H1 (cell line): ENCODE data around the gene EHBP1. TPM values are rescaled to one million over a fixed set of nuclear protein-coding genes. Genes with fewer than 3 reads are reported as not detected.

Experiments
- CTCF ChIA-PET: fragments of 300-600 bp; sonication (Branson Sonifier 250); formaldehyde crosslinking; loops from one replicate; lab custom pipeline; 2021; ENCODE audit not compliant: partially characterized antibody; lab: Charles Lee
- POLR2A ChIA-PET: fragments of 300-600 bp; sonication (Branson Sonifier 250); formaldehyde crosslinking; loops from one replicate; lab custom pipeline; 2021; ENCODE audit warnings: inconsistent platforms; ENCODE audit not compliant: partially characterized antibody; lab: Charles Lee
- DNase-seq, 2 experiments: peaks; one replicate each; pipeline versions ENCODE4 v3.0.0 to v3.0.0-alpha.2; 2010 to 2022; ENCODE audit warnings: low spot score in 2 of 2, low read depth in 1 of 2, mixed read lengths in 1 of 2
- FAIRE-seq: peaks from 2 replicates; lab custom pipeline; 2011; peaks lifted over from hg19 to GRCh38; lab: Jason Lieb, UNC
- H2AFZ ChIP-seq: 2 replicates; pipeline ENCODE4 v1.8.1; 2012; ENCODE audit warnings: low read length, inconsistent platforms
- H2AK5ac ChIP-seq: 2 replicates; pipeline ENCODE4 v1.6.1; 2013; ENCODE audit warnings: low read depth, low read length
- H2BK120ac ChIP-seq: replicated peaks from 2 replicates; pipeline ENCODE3; 2013; ENCODE audit warnings: low read depth, low read length, inconsistent platforms
- H2BK12ac ChIP-seq: 2 replicates; pipeline ENCODE4 v1.6.1; 2013; ENCODE audit warnings: low read depth, low read length
- H2BK15ac ChIP-seq: 2 replicates; pipeline ENCODE4 v1.6.1; 2013; ENCODE audit warnings: low read length
- H2BK20ac ChIP-seq: 2 replicates; pipeline ENCODE4 v1.6.1; 2013; ENCODE audit warnings: low read length
- H2BK5ac ChIP-seq: 2 replicates; pipeline ENCODE4 v1.6.1; 2013; ENCODE audit warnings: low read depth, low read length
- H3K14ac ChIP-seq: 2 replicates; pipeline ENCODE4 v1.6.1; 2013; ENCODE audit warnings: inconsistent platforms; ENCODE audit not compliant: insufficient read length
- H3K18ac ChIP-seq: 2 replicates; pipeline ENCODE4 v1.6.1; 2013; ENCODE audit warnings: low read length; ENCODE audit errors: extremely low read depth
- H3K23ac ChIP-seq: 2 replicates; pipeline ENCODE4 v1.6.1; 2013; ENCODE audit warnings: inconsistent platforms; ENCODE audit not compliant: insufficient read length
- H3K23me2 ChIP-seq: 2 replicates; pipeline ENCODE4 v1.6.1; 2013; ENCODE audit warnings: low read depth, low read length
- H3K27ac ChIP-seq: 2 replicates; pipeline ENCODE4 v1.6.1; 2011; ENCODE audit warnings: low read depth, low read length, inconsistent platforms
- H3K27me3 ChIP-seq, 4 experiments: replicated peaks in 1 of 4; 1 replicate in 1 of 4; 2 replicates in 3 of 4; pipeline versions ENCODE4 v1.6.1 to v1.8.1; 2011 to 2013; ENCODE audit warnings: low read length in 3 of 4, mild to moderate bottlenecking in 3 of 4, inconsistent platforms in 2 of 4, mixed read lengths in 2 of 4, moderate library complexity in 1 of 4; ENCODE audit not compliant: control insufficient read depth in 3 of 4, insufficient read depth in 3 of 4; ENCODE audit errors: extremely low read depth in 1 of 4
- H3K36me3 ChIP-seq, 4 experiments: 2 replicates each; pipeline versions ENCODE4 v1.6.1 to v1.8.1; 2011 to 2013; ENCODE audit warnings: mild to moderate bottlenecking in 4 of 4, low read length in 3 of 4, moderate library complexity in 2 of 4, control low read depth in 1 of 4, inconsistent platforms in 1 of 4; ENCODE audit not compliant: insufficient read depth in 4 of 4, control insufficient read depth in 2 of 4
- H3K4ac ChIP-seq: replicated peaks from 2 replicates; pipeline ENCODE3; 2013; ENCODE audit warnings: low read length, low read depth, mixed read lengths, inconsistent platforms; ENCODE audit not compliant: insufficient read length
- H3K4me1 ChIP-seq, 4 experiments: replicated peaks in 1 of 4; 1 replicate in 1 of 4; 2 replicates in 3 of 4; pipeline versions ENCODE4 v1.6.1 to v1.8.1; 2011 to 2013; ENCODE audit warnings: low read length in 3 of 4, inconsistent platforms in 2 of 4, mixed read lengths in 1 of 4; ENCODE audit not compliant: insufficient read depth in 4 of 4, control insufficient read depth in 3 of 4
- H3K4me2 ChIP-seq, 2 experiments: 2 replicates each; pipeline versions ENCODE4 v1.6.1 to v1.8.1; 2011 to 2013; ENCODE audit warnings: low read depth in 2 of 2, low read length in 2 of 2, control low read depth in 1 of 2, inconsistent platforms in 1 of 2, mild to moderate bottlenecking in 1 of 2; ENCODE audit not compliant: insufficient read depth in 1 of 2
- H3K4me3 ChIP-seq, 4 experiments: fragments of 200-600, 300-600 bp in 1 of 4; sonication (generic), shearing (Covaris generic), sonication (Bioruptor Twin) in 1 of 4; 2 replicates each; pipeline versions ENCODE4 v1.5.1 to v1.8.1; 2011 to 2016; ENCODE audit warnings: low read length in 4 of 4, low read depth in 3 of 4, control low read depth in 2 of 4, inconsistent platforms in 2 of 4, mild to moderate bottlenecking in 2 of 4, mixed read lengths in 1 of 4, moderate library complexity in 1 of 4; ENCODE audit not compliant: insufficient read depth in 2 of 4; ENCODE audit errors: extremely low read depth in 1 of 4
- H3K56ac ChIP-seq: replicated peaks from 2 replicates; pipeline ENCODE3; 2013; ENCODE audit warnings: low read depth, mild to moderate bottlenecking, mixed read lengths, low read length, inconsistent platforms; ENCODE audit not compliant: insufficient read length
- H3K79me1 ChIP-seq: 2 replicates; pipeline ENCODE4 v1.6.1; 2013; ENCODE audit warnings: low read depth, low read length, control low read depth
- H3K79me2 ChIP-seq, 2 experiments: 2 replicates each; pipeline versions ENCODE4 v1.6.1 to v1.8.1; 2012 to 2013; ENCODE audit warnings: low read length in 2 of 2, mild to moderate bottlenecking in 2 of 2, inconsistent platforms in 1 of 2; ENCODE audit not compliant: insufficient read depth in 2 of 2, control insufficient read depth in 1 of 2
- H3K9ac ChIP-seq, 4 experiments: replicated peaks in 1 of 4; 1 replicate in 1 of 4; 2 replicates in 3 of 4; pipeline versions ENCODE4 v1.6.1 to v1.8.1; 2011 to 2013; ENCODE audit warnings: low read depth in 3 of 4, low read length in 3 of 4, control low read depth in 2 of 4, mild to moderate bottlenecking in 2 of 4, moderate library complexity in 2 of 4, inconsistent platforms in 1 of 4; ENCODE audit errors: extremely low read depth in 1 of 4
- H3K9me3 ChIP-seq, 2 experiments: 2 replicates each; pipeline versions ENCODE4 v1.6.1 to v1.8.1; 2012 to 2013; ENCODE audit warnings: mild to moderate bottlenecking in 2 of 2, moderate library complexity in 2 of 2, control low read depth in 1 of 2, inconsistent platforms in 1 of 2, low read depth in 1 of 2, low read length in 1 of 2, mixed read lengths in 1 of 2; ENCODE audit not compliant: insufficient read depth in 2 of 2
- H4K20me1 ChIP-seq, 2 experiments: replicated peaks in 1 of 2; 2 replicates each; pipeline versions ENCODE3 to v1.8.1; 2011 to 2013; ENCODE audit warnings: inconsistent platforms in 2 of 2, low read length in 2 of 2, mild to moderate bottlenecking in 1 of 2; ENCODE audit not compliant: insufficient read depth in 2 of 2, control insufficient read depth in 1 of 2
- H4K5ac ChIP-seq: 2 replicates; pipeline ENCODE4 v1.6.1; 2013; ENCODE audit warnings: low read length, low read depth, mixed read lengths, inconsistent platforms; ENCODE audit not compliant: insufficient read length
- H4K8ac ChIP-seq: 2 replicates; pipeline ENCODE4 v1.8.0; 2013; ENCODE audit warnings: mild to moderate bottlenecking, moderate library complexity, low read length, inconsistent platforms; ENCODE audit not compliant: insufficient read depth; ENCODE audit errors: extremely low read depth
- H4K91ac ChIP-seq: replicated peaks from 2 replicates; pipeline ENCODE3; 2013; ENCODE audit warnings: low read length, mixed read lengths, inconsistent platforms; ENCODE audit not compliant: insufficient read length
- TAF7 ChIP-seq: optimal IDR thresholded peaks from 2 replicates; pipeline ENCODE3; 2011; ENCODE audit warnings: low read depth, mild to moderate bottlenecking, inconsistent platforms, low read length, moderate library complexity, borderline replicate concordance
- TEAD4 ChIP-seq: IDR thresholded peaks from 2 replicates; pipeline ENCODE4 v1.6.1; 2012; ENCODE audit warnings: low read depth, low read length, inconsistent platforms, mixed read lengths
- WGBS, 2 experiments: shearing (Covaris generic) in 1 of 2; methylation state at CpG; one replicate each; pipeline versions ENCODE4 v1.1.6 to v1.1.7; 2013 to 2015; ENCODE audit warnings: low lambda C conversion rate in 2 of 2, mixed read lengths in 2 of 2, inconsistent platforms in 1 of 2, low coverage in 1 of 2, missing lambda C conversion rate in 1 of 2; ENCODE audit not compliant: insufficient replicate concordance in 2 of 2, insufficient coverage in 1 of 2, insufficient read length in 1 of 2; ENCODE audit errors: extremely low coverage in 1 of 2, missing lambda C conversion rate in 1 of 2; 5-methylcytosine and 5-hydroxymethylcytosine counted together
- polyA plus RNA-seq, 7 experiments: library from polyadenylated mRNA; depleted of rRNA in 3 of 7; stranded (reverse) in 5 of 7; unstranded in 2 of 7; fragments of >200 nt in 5 of 7; fragments of 200-250 nt in 2 of 7; gene quantifications; 1 replicate in 5 of 7; 2 replicates in 1 of 7; 4 replicates in 1 of 7; pipeline versions ENCODE4 v1.2.1 to v1.2.3, GENCODE V29; 2011 to 2013; ENCODE audit warnings: missing spikeins in 2 of 7, mixed read lengths in 2 of 7
- total RNA-seq: library from RNA; stranded (reverse); fragmentation: NEBNext Ultra II Directional; extraction: Animal tissue kit (Norgen Biotek cat#: 25700); gene quantifications from 2 replicates; pipeline ENCODE4 v1.2.1, GENCODE V29; 2021
- TF ChIP-seq, protein P1 (sequence below), 3 experiments: IDR thresholded peaks; 1 replicate in 2 of 3; 2 replicates in 1 of 3; pipeline versions ENCODE4 v1.5.1 to v1.6.1; 2011; ENCODE audit warnings: low read length in 3 of 3, mild to moderate bottlenecking in 3 of 3, inconsistent platforms in 2 of 3, low read depth in 1 of 3, moderate library complexity in 1 of 3; ENCODE audit not compliant: insufficient read depth in 1 of 3; ENCODE audit errors: control extremely low read depth in 1 of 3

The EHBP1 gene
- total and polyA plus RNA-seq, 2 of the 8 experiments (the other 6 are each of a cell fraction or from before 2014, with no cell fraction given) = 12.0 to 64.1 TPM

DNA sequence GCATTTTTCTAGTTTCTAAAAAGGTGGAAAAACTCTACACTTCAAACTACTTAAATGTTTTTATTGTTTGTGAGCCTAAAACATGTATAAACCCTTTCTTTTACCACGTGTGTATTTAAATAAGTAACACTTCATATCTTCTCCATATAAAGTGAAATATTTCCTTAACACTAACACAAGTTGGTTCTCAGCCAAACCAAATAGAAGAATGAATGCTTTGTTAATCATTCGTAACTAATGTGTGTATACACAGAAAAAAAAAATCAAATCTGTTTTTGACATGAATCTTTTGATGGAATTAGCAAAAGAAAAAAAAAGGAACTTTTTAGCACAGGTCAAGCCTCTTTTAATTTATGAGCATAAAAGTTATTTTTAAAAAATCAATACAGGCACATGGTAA, 89.3 kb downstream of the EHBP1 start:
- Histone ChIP-seq H3K4me1 (no peaks in the 10 kb centered on the region), H3K4me2 (no peak overlapping the region), H2BK20ac (no peak overlapping the region), H4K91ac (no peak overlapping the region), H3K4ac (no peak overlapping the region), H3K9ac (no peak overlapping the region), H2BK120ac (no peak overlapping the region), H2AK5ac (no peak overlapping the region), H4K5ac (no peak overlapping the region), H4K20me1 (no peaks in the 10 kb centered on the region), H3K18ac (no peak overlapping the region), H2BK12ac (no peak overlapping the region), H3K9me3 (no peaks in the 10 kb centered on the region), H3K79me2 (no peaks in the 10 kb centered on the region), H3K56ac (no peak overlapping the region), H3K36me3 (no peaks in the 10 kb centered on the region), H3K14ac (no peak overlapping the region), H3K79me1 (no peaks in the 10 kb centered on the region), H4K8ac (no peak overlapping the region), H3K4me3 (no peak overlapping the region), H3K27ac (no peak overlapping the region), H2BK5ac (no peak overlapping the region), H3K23ac (no peak overlapping the region), H3K23me2 (no peaks in the 10 kb centered on the region), H3K27me3 (no peaks in the 10 kb centered on the region), H2AFZ (no peak overlapping the region), H2BK15ac (no peak overlapping the region)
- FAIRE-seq = no peak
- DNase-seq = no peak
- TF ChIP-seq TEAD4 (no peak), TAF7 (no peak)
- TF ChIP-seq, protein P1, sequence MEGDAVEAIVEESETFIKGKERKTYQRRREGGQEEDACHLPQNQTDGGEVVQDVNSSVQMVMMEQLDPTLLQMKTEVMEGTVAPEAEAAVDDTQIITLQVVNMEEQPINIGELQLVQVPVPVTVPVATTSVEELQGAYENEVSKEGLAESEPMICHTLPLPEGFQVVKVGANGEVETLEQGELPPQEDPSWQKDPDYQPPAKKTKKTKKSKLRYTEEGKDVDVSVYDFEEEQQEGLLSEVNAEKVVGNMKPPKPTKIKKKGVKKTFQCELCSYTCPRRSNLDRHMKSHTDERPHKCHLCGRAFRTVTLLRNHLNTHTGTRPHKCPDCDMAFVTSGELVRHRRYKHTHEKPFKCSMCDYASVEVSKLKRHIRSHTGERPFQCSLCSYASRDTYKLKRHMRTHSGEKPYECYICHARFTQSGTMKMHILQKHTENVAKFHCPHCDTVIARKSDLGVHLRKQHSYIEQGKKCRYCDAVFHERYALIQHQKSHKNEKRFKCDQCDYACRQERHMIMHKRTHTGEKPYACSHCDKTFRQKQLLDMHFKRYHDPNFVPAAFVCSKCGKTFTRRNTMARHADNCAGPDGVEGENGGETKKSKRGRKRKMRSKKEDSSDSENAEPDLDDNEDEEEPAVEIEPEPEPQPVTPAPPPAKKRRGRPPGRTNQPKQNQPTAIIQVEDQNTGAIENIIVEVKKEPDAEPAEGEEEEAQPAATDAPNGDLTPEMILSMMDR (IDR thresholded peaks at IDR 0.05; ENCODE audit: control extremely low read depth in 1 of 3, insufficient read depth in 1 of 3, low read depth in 1 of 3, low read length in 3 of 3) = no peak
- ChIA-PET CTCF (interaction anchor here (0.6 kb wide), 1 partner anchor 449 kb away, joined by 4 read pairs; no protein-coding TSS in a partner anchor), POLR2A (no interaction called here)
- WGBS, 2 experiments = 82% methylated on average over 2 of the region's 2 CpGs; no CpG with 5 or more reads in 1 of the 2 experiments
